GM12878 (cell line): ENCODE measurements around the gene FAM120A. TPM values are rescaled to one million over a fixed set of nuclear protein-coding genes. Genes with fewer than 3 reads are reported as not detected.

Experiments used
- ATAC-seq: fragments of 200-7000 bp; cut with Tn5 transposase; 3 replicates; pipeline ENCODE4 v1.9.1; 2020; ENCODE audit warnings: mild to moderate bottlenecking, moderate library complexity
- BruUV-seq: library from RNA; stranded (reverse); fragments of 400-500 nt; replicated peaks from 2 replicates; lab custom pipeline; 2021; lab: Mats Ljungman, UMichigan
- CTCF ChIA-PET: fragments of 300-600 bp; sonication (Branson Sonifier 250); formaldehyde crosslinking; extraction: SDS; loops from one replicate; lab custom pipeline; 2021; ENCODE audit warnings: inconsistent platforms; lab: Yijun Ruan, JAX
- POLR2A ChIA-PET: fragments of 350-600 bp; formaldehyde crosslinking; extraction: SDS; loops from one replicate; lab custom pipeline; 2021; ENCODE audit warnings: inconsistent platforms; lab: Charles Lee
- RAD21 ChIA-PET: fragments of 300-600 bp; sonication (Branson Sonifier 250); formaldehyde crosslinking; loops from one replicate; lab custom pipeline; 2023; ENCODE audit warnings: antibody characterized with exemption; ENCODE audit not compliant: unreplicated experiment; lab: Charles Lee
- SMC1A ChIA-PET: fragments of 300-600 bp; sonication (Branson Sonifier 250); formaldehyde crosslinking; loops from one replicate; lab custom pipeline; 2023; ENCODE audit not compliant: unreplicated experiment, uncharacterized antibody; lab: Charles Lee
- DNase-seq: peaks from one replicate; pipeline ENCODE4 v3.0.0-alpha.2; 2011; ENCODE audit warnings: low read depth, low spot score
- FAIRE-seq: peaks from 3 replicates; lab custom pipeline; 2011; peaks lifted over from hg19 to GRCh38; lab: Jason Lieb, UNC
- H2AFZ ChIP-seq: 2 replicates; pipeline ENCODE4 v1.6.0; 2011; ENCODE audit warnings: low read depth, low read length, control low read depth; ENCODE audit not compliant: control insufficient read depth
- H3K27ac ChIP-seq: 2 replicates; pipeline ENCODE4 v1.5.1; 2011; ENCODE audit warnings: control low read depth; ENCODE audit not compliant: control insufficient read depth, insufficient read depth
- H3K27me3 ChIP-seq, 2 experiments: replicated peaks in 1 of 2; 2 replicates each; pipeline versions ENCODE4 v1.6.0 to v1.6.1; 2011; ENCODE audit warnings: low read length in 1 of 2; ENCODE audit not compliant: control insufficient read depth in 2 of 2, insufficient read depth in 2 of 2
- H3K36me3 ChIP-seq, 2 experiments: 2 replicates each; pipeline ENCODE4 v1.5.1; 2011; ENCODE audit warnings: low read length in 1 of 2; ENCODE audit not compliant: control insufficient read depth in 2 of 2, insufficient read depth in 2 of 2
- H3K4me1 ChIP-seq: 2 replicates; pipeline ENCODE4 v1.6.1; 2011; ENCODE audit warnings: mild to moderate bottlenecking, low read length, moderate library complexity, mixed read lengths; ENCODE audit not compliant: control insufficient read depth, insufficient read depth
- H3K4me2 ChIP-seq: 2 replicates; pipeline ENCODE4 v1.6.0; 2011; ENCODE audit warnings: control low read depth; ENCODE audit not compliant: control insufficient read depth, insufficient read depth
- H3K4me3 ChIP-seq: fragments of 200-600 bp; sonication (generic); 2 replicates; pipeline ENCODE4 v1.5.1; 2016
- H3K79me2 ChIP-seq: 2 replicates; pipeline ENCODE4 v1.6.0; 2011; ENCODE audit warnings: low read length; ENCODE audit not compliant: control insufficient read depth, insufficient read depth
- H3K9ac ChIP-seq: 2 replicates; pipeline ENCODE4 v1.8.0; 2011; ENCODE audit warnings: low read length, control low read depth, mixed read lengths; ENCODE audit not compliant: control insufficient read depth, insufficient read depth
- H3K9me3 ChIP-seq: replicated peaks from 3 replicates; pipeline ENCODE4 v1.5.1; 2011; ENCODE audit warnings: mild to moderate bottlenecking, low read length; ENCODE audit not compliant: control insufficient read depth, insufficient read depth
- H4K20me1 ChIP-seq: 2 replicates; pipeline ENCODE4 v1.6.0; 2011; ENCODE audit not compliant: control insufficient read depth, insufficient read depth
- CBFB ChIP-seq: IDR thresholded peaks from 2 replicates; pipeline ENCODE4 v1.6.1; 2016; ENCODE audit warnings: antibody characterized with exemption, low read depth
- CHD2 ChIP-seq: IDR thresholded peaks from 2 replicates; pipeline ENCODE4 v1.6.1; 2011; ENCODE audit warnings: low read depth, low read length, improper control_type of control experiment, borderline replicate concordance
- CREB1 ChIP-seq: IDR thresholded peaks from 2 replicates; pipeline ENCODE4 v1.6.1; 2012; ENCODE audit warnings: low read depth, mild to moderate bottlenecking, inconsistent platforms
- E4F1 ChIP-seq: fragments of 450-650 bp; IDR thresholded peaks from 2 replicates; pipeline ENCODE4 v1.6.1; 2018; ENCODE audit warnings: borderline replicate concordance, mild to moderate bottlenecking; ENCODE audit not compliant: partially characterized antibody
- EED ChIP-seq: sonication (generic); IDR thresholded peaks from 2 replicates; pipeline ENCODE4 v1.6.1; 2016; ENCODE audit warnings: antibody characterized with exemption, low read depth
- ESRRA ChIP-seq: IDR thresholded peaks from 2 replicates; pipeline ENCODE4 v1.6.1; 2012; ENCODE audit warnings: mild to moderate bottlenecking, low read length, improper control_type of control experiment
- IRF4 ChIP-seq: IDR thresholded peaks from 2 replicates; pipeline ENCODE4 v1.6.1; 2011; ENCODE audit warnings: low read depth, low read length
- MLLT1 ChIP-seq: fragments of 450-650 bp; IDR thresholded peaks from 2 replicates; pipeline ENCODE4 v1.6.1; 2016; ENCODE audit warnings: mild to moderate bottlenecking
- NFIC ChIP-seq: IDR thresholded peaks from 2 replicates; pipeline ENCODE4 v1.6.1; 2012; ENCODE audit warnings: low read depth, mild to moderate bottlenecking, inconsistent platforms, low read length, moderate library complexity
- NR2F1 ChIP-seq: fragments of 450-650 bp; conservative IDR thresholded peaks from 2 replicates; pipeline ENCODE4 v1.6.1; 2017; ENCODE audit warnings: mild to moderate bottlenecking
- PBX3 ChIP-seq: IDR thresholded peaks from 2 replicates; pipeline ENCODE4 v1.6.1; 2011; ENCODE audit warnings: mild to moderate bottlenecking, low read depth, low read length, moderate library complexity; ENCODE audit not compliant: insufficient replicate concordance
- PKNOX1 ChIP-seq: fragments of 450-650 bp; IDR thresholded peaks from 2 replicates; pipeline ENCODE4 v1.6.1; 2016; ENCODE audit warnings: mild to moderate bottlenecking
- RAD51 ChIP-seq: fragments of 450-650 bp; IDR thresholded peaks from 2 replicates; pipeline ENCODE4 v1.6.1; 2016; ENCODE audit warnings: moderate library complexity, mild to moderate bottlenecking, inconsistent platforms
- RUNX3 ChIP-seq: IDR thresholded peaks from 2 replicates; pipeline ENCODE4 v1.6.1; 2012; ENCODE audit warnings: low read length, inconsistent platforms
- SIX5 ChIP-seq: IDR thresholded peaks from 2 replicates; pipeline ENCODE4 v1.6.1; 2011; ENCODE audit warnings: mild to moderate bottlenecking, low read depth, low read length, moderate library complexity; ENCODE audit not compliant: severe bottlenecking
- SPI1 ChIP-seq: IDR thresholded peaks from 2 replicates; pipeline ENCODE4 v1.6.1; 2011; ENCODE audit warnings: low read depth, mild to moderate bottlenecking, low read length, moderate library complexity, borderline replicate concordance; ENCODE audit not compliant: insufficient read depth
- YY1 ChIP-seq: IDR thresholded peaks from 2 replicates; pipeline ENCODE4 v1.6.1; 2011; ENCODE audit warnings: low read depth, mild to moderate bottlenecking, low read length
- ZSCAN29 ChIP-seq: fragments of 450-650 bp; IDR thresholded peaks from 2 replicates; pipeline ENCODE4 v1.6.1; 2017; ENCODE audit warnings: mild to moderate bottlenecking, moderate library complexity
- WGBS: methylation state at CpG from one replicate; pipeline ENCODE4 v1.1.6; 2016; ENCODE audit warnings: low lambda C conversion rate; ENCODE audit not compliant: insufficient replicate concordance, insufficient coverage; ENCODE audit errors: missing lambda C conversion rate; 5-methylcytosine and 5-hydroxymethylcytosine counted together
- in situ Hi-C: fragments of 300-500 bp; cut with MboI; formaldehyde crosslinking; loops from 9 replicates; pipeline ENCODE4 v1.14.3; 2018; ENCODE audit warnings: mixed read lengths
- intact Hi-C: fragments of 100-400 bp; cut with micrococcal nuclease; formaldehyde crosslinking; loops from one replicate; pipeline ENCODE4 v1.14.2; 2022; ENCODE audit not compliant: unreplicated experiment
- polyA plus RNA-seq, 11 experiments: library from polyadenylated mRNA; depleted of rRNA in 4 of 11; unstranded in 6 of 11; stranded (reverse) in 5 of 11; fragments of >200 nt; fragmentation: Nextera tagmentation in 4 of 11; fragmentation: Illumina TruSeq in 1 of 11; extraction: Ambion mirVana in 4 of 11; extraction: Trizol in 1 of 11; gene quantifications; 1 replicate in 1 of 11; 2 replicates in 10 of 11; pipeline versions ENCODE4 v1.2.1 to v1.2.3, GENCODE V29; 2011 to 2016; ENCODE audit warnings: inconsistent platforms in 2 of 11, missing spikeins in 2 of 11, low read depth in 1 of 11
- total RNA-seq, 4 experiments: library from RNA; depleted of rRNA in 3 of 4; stranded (reverse); fragments of >200 nt in 3 of 4; fragmentation: Illumina TruSeq in 1 of 4; extraction: Trizol in 1 of 4; gene quantifications; 2 replicates each; pipeline versions ENCODE4 v1.2.1 to v1.2.3, GENCODE V29; 2013 to 2021
- TF ChIP-seq, protein P1 (sequence below): IDR thresholded peaks from 2 replicates; pipeline ENCODE4 v1.6.1; 2012; ENCODE audit warnings: low read depth, low read length, improper control_type of control experiment

The FAM120A gene
- total and polyA plus RNA-seq, 10 of the 15 experiments (the other 5 are each of a cell fraction or from before 2014, with no cell fraction given) = 13.1 to 89.6 (median 52.5) TPM

DNA sequence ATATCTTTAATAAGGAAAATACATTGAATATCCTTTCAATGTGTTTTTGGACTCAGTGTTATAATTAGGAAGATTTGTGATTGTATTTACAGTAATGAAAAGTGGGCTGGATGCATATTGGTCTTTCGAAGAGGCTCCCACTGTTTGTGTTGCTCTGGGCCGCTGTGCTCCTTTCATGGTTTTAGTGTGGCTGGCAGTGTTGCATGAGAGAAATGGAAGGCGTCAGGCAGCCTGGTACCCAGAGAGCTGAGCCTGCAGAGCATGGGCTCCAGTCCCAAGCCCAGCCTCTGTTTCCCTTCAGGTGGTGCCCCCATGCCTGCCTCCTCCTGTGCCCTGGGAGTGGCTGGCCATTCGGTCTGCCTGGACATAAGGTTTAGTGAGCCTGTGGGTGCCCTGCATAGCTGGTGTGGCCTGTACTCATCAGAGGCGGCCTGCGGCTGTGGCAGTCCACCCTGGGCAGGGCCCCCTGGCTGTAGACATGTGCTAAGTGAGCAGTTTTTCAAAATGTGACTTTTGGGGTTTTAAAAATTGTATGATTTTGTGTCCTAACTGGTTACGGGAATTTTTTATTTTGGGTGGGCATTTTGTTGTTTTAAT is 29.3 kb downstream of the FAM120A start:
- ChIA-PET POLR2A (interaction anchor here (1.1 kb wide), 1 partner anchor 28 kb away, joined by 3 read pairs; the partner anchor contains the start of gene FAM120AOS), RAD21 (no interaction called here), CTCF (no interaction called here), SMC1A (interaction anchor here (1.3 kb wide), 1 partner anchor 10 kb away, joined by 4 read pairs; no protein-coding TSS in a partner anchor)
- Histone ChIP-seq H3K9me3 (no peaks in the 10 kb centered on the region), H3K4me2 (no peak overlapping the region), H3K4me3 (no peak overlapping the region), H2AFZ (no peak overlapping the region), H3K36me3 (peaks cover 10 to 13% of the 10 kb centered on the region in 2 experiments; a peak in 3 of 4 replicates), H3K9ac (no peak overlapping the region), H4K20me1 (no peaks in the 10 kb centered on the region), H3K79me2 (peaks cover 17% of the 10 kb centered on the region), H3K4me1 (no peaks in the 10 kb centered on the region), H3K27me3 (no peaks in the 10 kb centered on the region), H3K27ac (no peak overlapping the region)
- DNase-seq = no peak
- BruUV-seq = no TSS peak
- FAIRE-seq = no peak
- TF ChIP-seq NFIC = no peak
- TF ChIP-seq RAD51 = no peak
- no peak for TF ChIP-seq NR2F1
- TF ChIP-seq CREB1 = no peak
- TF ChIP-seq PBX3 = no peak
- no peak for TF ChIP-seq SIX5
- no peak for TF ChIP-seq SPI1
- no peak for TF ChIP-seq ZSCAN29
- TF ChIP-seq CBFB = no peak
- no peak for TF ChIP-seq RUNX3
- TF ChIP-seq ESRRA = no peak
- no peak for TF ChIP-seq E4F1
- TF ChIP-seq IRF4 = no peak
- no peak for TF ChIP-seq PKNOX1
- TF ChIP-seq, protein P1, sequence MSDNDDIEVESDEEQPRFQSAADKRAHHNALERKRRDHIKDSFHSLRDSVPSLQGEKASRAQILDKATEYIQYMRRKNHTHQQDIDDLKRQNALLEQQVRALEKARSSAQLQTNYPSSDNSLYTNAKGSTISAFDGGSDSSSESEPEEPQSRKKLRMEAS = no peak
- TF ChIP-seq MLLT1 = no peak
- TF ChIP-seq CHD2 = no peak
- TF ChIP-seq YY1 = no peak
- no peak for TF ChIP-seq EED
- intact Hi-C loops = no loop called here
- in situ Hi-C loops = no loop called here
- WGBS = over 99% methylated on average over 7 of the region's 7 CpGs
- no peak for ATAC-seq
